AG09309 (cell line): Measurements from ENCODE around the gene LMOD1.

Experiments
- DNase-seq: peaks from one replicate; pipeline ENCODE4 v3.0.0-alpha.2; 2010; ENCODE audit warnings: low read depth
- H3K4me3 ChIP-seq: 2 replicates; pipeline ENCODE4 v1.5.1; 2011; ENCODE audit warnings: mild to moderate bottlenecking, low read depth, low read length, moderate library complexity; ENCODE audit not compliant: control insufficient read depth
- TF ChIP-seq, protein P1 (sequence below): IDR thresholded peaks from 2 replicates; pipeline ENCODE4 v1.5.1; 2011; ENCODE audit warnings: mild to moderate bottlenecking, low read depth, low read length, inconsistent platforms; ENCODE audit not compliant: insufficient read depth, control insufficient read depth; ENCODE audit errors: missing control alignments

The LMOD1 gene

DNA sequence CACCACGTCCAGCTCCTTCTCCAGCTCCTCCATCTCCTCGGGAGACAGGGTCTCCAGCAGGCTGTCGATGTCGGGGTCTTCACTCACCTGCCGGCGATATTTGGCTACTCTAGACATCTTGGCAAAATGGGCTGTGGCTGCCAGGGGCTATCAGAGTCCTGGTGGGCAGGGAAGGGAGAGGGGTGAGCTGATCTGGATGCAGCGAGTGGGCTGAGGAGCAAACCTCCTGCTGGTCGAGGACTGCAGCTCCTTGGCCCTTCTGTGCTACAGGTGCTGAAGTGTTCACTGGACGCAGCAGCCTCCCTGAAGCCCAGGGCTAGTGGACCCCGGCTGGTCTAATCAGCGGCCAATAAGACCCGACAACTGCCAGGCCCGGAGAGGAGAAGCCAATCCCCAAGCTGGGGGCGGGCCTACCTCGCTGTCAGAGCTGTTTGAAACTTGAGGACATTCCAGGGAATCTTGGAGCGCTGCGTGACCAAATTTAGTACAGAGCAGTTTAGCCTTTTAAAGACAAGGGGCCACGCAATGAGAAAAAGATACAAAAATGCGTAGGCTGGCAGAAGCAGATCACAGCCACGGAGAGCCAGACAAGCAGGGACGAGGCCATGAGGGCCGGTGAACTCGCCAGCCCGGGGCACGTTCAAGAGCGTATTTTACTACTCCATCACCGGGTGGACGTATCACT is at the start of gene LMOD1:
LMOD1 (minus strand) TSS at position 325 of the 685 bp plus-strand sequence; CDS start at position 117, 208 bp downstream.
- TF ChIP-seq, protein P1, sequence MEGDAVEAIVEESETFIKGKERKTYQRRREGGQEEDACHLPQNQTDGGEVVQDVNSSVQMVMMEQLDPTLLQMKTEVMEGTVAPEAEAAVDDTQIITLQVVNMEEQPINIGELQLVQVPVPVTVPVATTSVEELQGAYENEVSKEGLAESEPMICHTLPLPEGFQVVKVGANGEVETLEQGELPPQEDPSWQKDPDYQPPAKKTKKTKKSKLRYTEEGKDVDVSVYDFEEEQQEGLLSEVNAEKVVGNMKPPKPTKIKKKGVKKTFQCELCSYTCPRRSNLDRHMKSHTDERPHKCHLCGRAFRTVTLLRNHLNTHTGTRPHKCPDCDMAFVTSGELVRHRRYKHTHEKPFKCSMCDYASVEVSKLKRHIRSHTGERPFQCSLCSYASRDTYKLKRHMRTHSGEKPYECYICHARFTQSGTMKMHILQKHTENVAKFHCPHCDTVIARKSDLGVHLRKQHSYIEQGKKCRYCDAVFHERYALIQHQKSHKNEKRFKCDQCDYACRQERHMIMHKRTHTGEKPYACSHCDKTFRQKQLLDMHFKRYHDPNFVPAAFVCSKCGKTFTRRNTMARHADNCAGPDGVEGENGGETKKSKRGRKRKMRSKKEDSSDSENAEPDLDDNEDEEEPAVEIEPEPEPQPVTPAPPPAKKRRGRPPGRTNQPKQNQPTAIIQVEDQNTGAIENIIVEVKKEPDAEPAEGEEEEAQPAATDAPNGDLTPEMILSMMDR: peak; percentile 9
- peak; percentile 79 for DNase-seq
- H3K4me3 ChIP-seq: peak within 1 kb of the TSS; percentile 70

DNA sequence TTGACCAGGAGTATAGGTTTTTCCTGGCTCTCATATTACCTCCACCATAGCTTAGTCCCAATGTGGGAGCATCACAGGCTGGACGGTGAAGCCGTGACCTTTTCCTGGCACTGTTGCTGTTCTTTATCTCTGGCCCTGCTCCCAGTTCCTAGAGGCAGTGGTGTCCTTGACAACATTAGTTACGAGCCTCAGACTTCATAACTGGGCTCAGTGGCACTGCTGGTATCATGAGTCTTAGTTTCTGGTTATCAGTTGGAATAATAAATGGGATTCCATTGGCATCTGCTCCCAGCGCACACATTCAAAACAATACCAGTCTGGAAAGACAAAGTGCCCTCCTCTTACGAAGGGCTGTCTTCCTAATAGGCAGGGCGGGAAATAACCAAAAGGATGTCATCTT is 44.1 kb upstream of the LMOD1 start:
- DNase-seq: no peak
- H3K4me3 ChIP-seq: no peak overlapping the region
- TF ChIP-seq, protein P1: no peak

DNA sequence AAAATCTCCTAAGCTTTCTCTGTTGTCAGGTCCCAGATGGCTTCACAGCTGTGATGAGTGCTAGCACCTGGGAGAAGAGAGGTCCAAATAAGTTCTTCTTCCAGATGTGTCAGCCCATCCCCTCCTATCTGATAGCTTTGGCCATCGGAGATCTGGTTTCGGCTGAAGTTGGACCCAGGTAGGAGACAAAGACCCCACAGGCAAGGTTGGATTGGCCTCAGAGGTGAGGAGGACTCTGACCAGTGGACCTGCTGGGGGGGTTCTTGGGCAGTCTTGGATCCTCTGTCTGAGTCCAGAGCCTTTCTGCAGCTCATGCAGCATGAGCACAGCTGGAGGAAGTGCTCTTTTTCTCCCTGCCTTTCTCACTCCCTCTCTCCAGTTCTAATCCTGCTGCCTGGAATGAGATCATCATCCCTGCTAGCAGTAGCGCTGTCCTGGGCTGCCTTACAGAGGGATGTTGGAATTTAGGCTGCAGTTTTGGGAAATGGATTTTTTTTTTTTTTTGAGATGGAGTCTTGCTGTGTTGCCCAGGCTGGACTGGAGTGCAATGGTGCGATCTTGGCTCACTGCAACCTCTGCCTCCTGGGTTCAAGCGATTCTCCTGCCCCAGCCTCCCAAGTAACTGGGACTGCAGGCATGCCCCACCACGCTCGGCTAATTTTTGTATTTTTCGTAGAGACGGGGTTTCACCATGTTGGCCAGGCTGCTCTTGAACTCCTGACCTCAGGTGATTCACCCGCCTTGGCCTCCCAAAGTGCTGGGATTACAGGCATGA is 43.2 kb upstream of the LMOD1 start:
- no peak for DNase-seq
- TF ChIP-seq, protein P1: no peak
- no peak overlapping the region for H3K4me3 ChIP-seq

DNA sequence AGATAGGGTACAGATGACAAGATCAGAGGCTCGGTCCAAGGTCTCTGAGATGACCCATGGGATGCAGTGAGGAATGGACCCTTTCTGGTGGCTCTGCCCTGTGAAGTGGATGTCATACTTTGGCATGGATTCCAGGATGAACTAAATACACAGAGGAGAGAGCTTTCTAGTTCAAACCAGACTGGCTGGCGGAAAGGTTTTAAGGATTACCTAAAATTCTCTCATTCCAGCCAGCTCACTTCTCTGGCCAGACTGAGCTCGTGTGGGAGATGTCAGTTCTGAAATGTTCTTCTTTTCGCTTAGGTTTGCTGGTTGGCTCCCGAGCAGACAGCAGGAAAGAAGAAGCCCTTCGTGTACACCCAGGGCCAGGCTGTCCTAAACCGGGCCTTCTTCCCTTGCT is 42.3 kb upstream of the LMOD1 start:
- DNase-seq: no peak
- no peak overlapping the region for H3K4me3 ChIP-seq
- TF ChIP-seq, protein P1: no peak

DNA sequence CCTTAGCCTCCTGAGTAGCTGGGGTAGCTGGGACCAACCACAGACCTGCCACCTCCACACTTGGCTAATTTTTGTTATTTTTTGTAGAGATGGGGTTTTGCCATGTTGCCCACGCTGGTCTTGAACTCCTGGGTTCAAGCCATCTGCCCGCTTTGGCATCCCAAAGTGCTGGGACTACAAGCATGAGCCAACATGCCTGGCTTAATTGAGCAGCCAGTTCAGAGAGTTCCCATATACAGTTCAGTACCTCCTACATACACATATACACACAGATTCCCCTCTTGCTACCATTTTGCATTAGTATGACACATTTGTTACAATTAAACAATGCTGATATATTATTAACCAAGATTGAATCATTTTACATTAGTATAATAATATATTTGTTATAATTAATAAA is 39.0 kb upstream of the LMOD1 start:
- H3K4me3 ChIP-seq: no peak overlapping the region
- TF ChIP-seq, protein P1: no peak
- no peak for DNase-seq

DNA sequence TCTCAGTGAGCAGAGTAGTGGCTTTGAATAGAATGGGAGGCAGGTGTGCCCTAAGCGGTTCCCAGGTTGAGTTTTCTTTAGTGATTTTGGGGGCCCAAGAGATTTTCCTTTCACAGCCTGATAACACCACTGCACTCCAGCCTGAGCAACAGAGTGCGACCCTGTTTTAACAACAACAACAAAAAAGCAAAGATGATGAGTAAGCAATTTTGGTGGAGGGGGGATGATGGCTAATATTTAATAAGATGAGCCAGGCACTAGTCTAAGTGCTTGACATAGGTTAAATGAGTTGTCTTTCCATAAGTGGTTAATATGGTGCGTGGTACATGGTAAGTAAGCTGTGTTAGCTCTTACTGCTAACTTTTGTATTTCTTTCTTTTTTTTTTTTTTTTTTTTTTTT is 38.1 kb upstream of the LMOD1 start:
- no peak overlapping the region for H3K4me3 ChIP-seq
- TF ChIP-seq, protein P1: no peak
- DNase-seq: no peak
